ENCODE results near the gene ZNF687.

Gene ZNF687

GRCh38 chr1:151282883-151283725 is 1.0 kb downstream of the ZNF687 start:
- H3K4me1 ChIP-seq (ENCODE audit: control insufficient read depth, insufficient read depth, low read length) = peaks cover 15% of the 10 kb centered on the region
- H3K4me3 ChIP-seq (ENCODE audit: low read length) = peak overlapping the region; percentile 95
- peaks cover 24% of the 10 kb centered on the region for H3K36me3 ChIP-seq (ENCODE audit: insufficient read depth, low read length)
- no peaks in the 10 kb centered on the region for H3K27me3 ChIP-seq (ENCODE audit: control insufficient read depth, insufficient read depth, low read length)
- peak overlapping the region; percentile 99 for H3K4me2 ChIP-seq (ENCODE audit: low read length)
- no peaks in the 10 kb centered on the region for H3K9me3 ChIP-seq (replicated peaks; ENCODE audit: low read length)
- H3K9ac ChIP-seq (ENCODE audit: low read depth, low read length) = peak overlapping the region; percentile 88

- Histone ChIP-seq H3K4me2 (ENCODE audit: low read length) (peak overlapping the region; percentile 99), H3K4me3 (ENCODE audit: low read length) (peak overlapping the region; percentile 95), H3K36me3 (ENCODE audit: insufficient read depth, low read length) (peaks cover 33% of the 10 kb centered on the region), H3K9me3 (replicated peaks; ENCODE audit: low read length) (no peaks in the 10 kb centered on the region), H3K4me1 (ENCODE audit: control insufficient read depth, insufficient read depth, low read length) (peaks cover 15% of the 10 kb centered on the region), H3K9ac (ENCODE audit: low read depth, low read length) (peak overlapping the region; percentile 88), H3K27me3 (ENCODE audit: control insufficient read depth, insufficient read depth, low read length) (no peaks in the 10 kb centered on the region)
Measured at GRCh38 chr1:151284013-151284577, 2.0 kb downstream of the ZNF687 start.

GRCh38 chr1:151286619-151287340 is 4.7 kb downstream of the ZNF687 start:
- peaks cover 15% of the 10 kb centered on the region for H3K4me1 ChIP-seq (ENCODE audit: control insufficient read depth, insufficient read depth, low read length)
- peaks cover 56% of the 10 kb centered on the region for H3K36me3 ChIP-seq (ENCODE audit: insufficient read depth, low read length)

GRCh38 chr1:151287341-151287699 is 5.2 kb downstream of the ZNF687 start:
- no peak overlapping the region for H3K9ac ChIP-seq (ENCODE audit: low read depth, low read length)
- no peak overlapping the region for H3K4me2 ChIP-seq (ENCODE audit: low read length)
- no peak overlapping the region for H3K4me3 ChIP-seq (ENCODE audit: low read length)
- H3K36me3 ChIP-seq (ENCODE audit: insufficient read depth, low read length) = peaks cover 61% of the 10 kb centered on the region
- H3K9me3 ChIP-seq (replicated peaks; ENCODE audit: low read length) = no peaks in the 10 kb centered on the region
- peaks cover 15% of the 10 kb centered on the region for H3K4me1 ChIP-seq (ENCODE audit: control insufficient read depth, insufficient read depth, low read length)
- H3K27me3 ChIP-seq (ENCODE audit: control insufficient read depth, insufficient read depth, low read length) = no peaks in the 10 kb centered on the region

More at GRCh38 chr1:151286619-151287340, 4.7 kb downstream of the ZNF687 start:
- Histone ChIP-seq H3K4me2 (ENCODE audit: low read length) (no peak overlapping the region), H3K4me3 (ENCODE audit: low read length) (no peak overlapping the region), H3K9me3 (replicated peaks; ENCODE audit: low read length) (no peaks in the 10 kb centered on the region), H3K9ac (ENCODE audit: low read depth, low read length) (no peak overlapping the region), H3K27me3 (ENCODE audit: control insufficient read depth, insufficient read depth, low read length) (no peaks in the 10 kb centered on the region)

- Histone ChIP-seq H3K27me3 (ENCODE audit: control insufficient read depth, insufficient read depth, low read length) (no peaks in the 10 kb centered on the region), H3K9me3 (replicated peaks; ENCODE audit: low read length) (no peaks in the 10 kb centered on the region), H3K9ac (ENCODE audit: low read depth, low read length) (no peak overlapping the region), H3K4me3 (ENCODE audit: low read length) (no peak overlapping the region), H3K36me3 (ENCODE audit: insufficient read depth, low read length) (peaks cover 67% of the 10 kb centered on the region), H3K4me1 (ENCODE audit: control insufficient read depth, insufficient read depth, low read length) (peaks cover 14% of the 10 kb centered on the region), H3K4me2 (ENCODE audit: low read length) (no peak overlapping the region)
Measured at GRCh38 chr1:151287767-151288500, 5.8 kb downstream of the ZNF687 start.

GRCh38 chr1:151288502-151288901 is 6.4 kb downstream of the ZNF687 start:
- Histone ChIP-seq H3K4me3 (ENCODE audit: low read length) (no peak overlapping the region), H3K27me3 (ENCODE audit: control insufficient read depth, insufficient read depth, low read length) (no peaks in the 10 kb centered on the region), H3K9ac (ENCODE audit: low read depth, low read length) (no peak overlapping the region), H3K4me1 (ENCODE audit: control insufficient read depth, insufficient read depth, low read length) (peaks cover 8% of the 10 kb centered on the region), H3K36me3 (ENCODE audit: insufficient read depth, low read length) (peaks cover 73% of the 10 kb centered on the region), H3K9me3 (replicated peaks; ENCODE audit: low read length) (no peaks in the 10 kb centered on the region), H3K4me2 (ENCODE audit: low read length) (no peak overlapping the region)

- Histone ChIP-seq H3K9me3 (replicated peaks; ENCODE audit: low read length) (no peaks in the 10 kb centered on the region), H3K4me3 (ENCODE audit: low read length) (no peak overlapping the region), H3K36me3 (ENCODE audit: insufficient read depth, low read length) (peaks cover 81% of the 10 kb centered on the region), H3K4me2 (ENCODE audit: low read length) (no peak overlapping the region), H3K4me1 (ENCODE audit: control insufficient read depth, insufficient read depth, low read length) (no peaks in the 10 kb centered on the region), H3K27me3 (ENCODE audit: control insufficient read depth, insufficient read depth, low read length) (no peaks in the 10 kb centered on the region), H3K9ac (ENCODE audit: low read depth, low read length) (no peak overlapping the region)
Measured at GRCh38 chr1:151289080-151289935, 7.2 kb downstream of the ZNF687 start.

- Histone ChIP-seq H3K9me3 (replicated peaks; ENCODE audit: low read length) (no peaks in the 10 kb centered on the region), H3K9ac (ENCODE audit: low read depth, low read length) (no peak overlapping the region), H3K4me1 (ENCODE audit: control insufficient read depth, insufficient read depth, low read length) (no peaks in the 10 kb centered on the region), H3K4me2 (ENCODE audit: low read length) (no peak overlapping the region), H3K36me3 (ENCODE audit: insufficient read depth, low read length) (peaks cover 89% of the 10 kb centered on the region), H3K27me3 (ENCODE audit: control insufficient read depth, insufficient read depth, low read length) (no peaks in the 10 kb centered on the region), H3K4me3 (ENCODE audit: low read length) (no peak overlapping the region)
Measured at GRCh38 chr1:151289991-151290708, 8.1 kb downstream of the ZNF687 start.

GRCh38 chr1:151290709-151291303 is 8.7 kb downstream of the ZNF687 start:
- peaks cover 94% of the 10 kb centered on the region for H3K36me3 ChIP-seq (ENCODE audit: insufficient read depth, low read length)
- no peaks in the 10 kb centered on the region for H3K4me1 ChIP-seq (ENCODE audit: control insufficient read depth, insufficient read depth, low read length)
- no peak overlapping the region for H3K4me2 ChIP-seq (ENCODE audit: low read length)
- H3K4me3 ChIP-seq (ENCODE audit: low read length) = no peak overlapping the region
- no peaks in the 10 kb centered on the region for H3K9me3 ChIP-seq (replicated peaks; ENCODE audit: low read length)
- no peak overlapping the region for H3K9ac ChIP-seq (ENCODE audit: low read depth, low read length)
- no peaks in the 10 kb centered on the region for H3K27me3 ChIP-seq (ENCODE audit: control insufficient read depth, insufficient read depth, low read length)
